OCI-LY3 (cell line): ENCODE results near the gene PARP15.
"Not testable (repeated sequence)": the region's sequence is repeated elsewhere in the genome, so short reads cannot be mapped to it uniquely, and the experiment has no call there.

Source experiments
- H2AFZ ChIP-seq: fragments of 200-600, 300-600 bp; shearing (Covaris generic); 2 replicates; pipeline ENCODE4 v1.6.0; 2014; ENCODE audit warnings: antibody characterized with exemption, low read depth, low read length
- H3K27ac ChIP-seq: fragments of 200-600, 300-600 bp; sonication (generic); 2 replicates; pipeline ENCODE4 v1.5.1; 2014; ENCODE audit warnings: mild to moderate bottlenecking, low read length, moderate library complexity, mixed read lengths
- H3K27me3 ChIP-seq: fragments of 200-600, 300-600 bp; sonication (generic); 2 replicates; pipeline ENCODE4 v1.6.1; 2014; ENCODE audit warnings: low read depth, low read length, mixed read lengths
- H3K36me3 ChIP-seq: fragments of 200-600, 300-600 bp; sonication (generic); replicated peaks from 2 replicates; pipeline ENCODE3; 2014; ENCODE audit warnings: low read depth, low read length, mixed read lengths
- H3K4me1 ChIP-seq: fragments of 300-600, 200-600 bp; sonication (generic); 2 replicates; pipeline ENCODE4 v1.6.1; 2014; ENCODE audit warnings: low read length, mixed read lengths
- H3K4me2 ChIP-seq: fragments of 200-600, 300-600 bp; sonication (generic); 2 replicates; pipeline ENCODE4 v1.6.1; 2014; ENCODE audit warnings: low read length, mixed read lengths
- H3K4me3 ChIP-seq: fragments of 300-600, 200-600 bp; sonication (generic); 2 replicates; pipeline ENCODE4 v1.5.1; 2014; ENCODE audit warnings: antibody characterized with exemption, mild to moderate bottlenecking, low read length, moderate library complexity
- H3K79me2 ChIP-seq: fragments of 300-600, 200-600 bp; shearing (Covaris generic); 2 replicates; pipeline ENCODE4 v1.6.1; 2014; ENCODE audit warnings: mild to moderate bottlenecking, low read length, mixed read lengths
- H3K9ac ChIP-seq: fragments of 300-600, 200-600 bp; shearing (Covaris generic); 2 replicates; pipeline ENCODE4 v1.6.0; 2014; ENCODE audit warnings: mild to moderate bottlenecking, low read length, moderate library complexity
- H3K9me3 ChIP-seq: fragments of 200-600, 300-600 bp; shearing (Covaris generic); 2 replicates; pipeline ENCODE4 v1.6.1; 2014; ENCODE audit warnings: low read length, mixed read lengths; ENCODE audit not compliant: insufficient read depth
- H4K20me1 ChIP-seq: fragments of 200-600, 300-600 bp; sonication (generic); 2 replicates; pipeline ENCODE4 v1.6.1; 2016; ENCODE audit warnings: low read length, mixed read lengths; ENCODE audit not compliant: insufficient read depth
- CTCF ChIP-seq: fragments of 200-600, 300-600 bp; sonication (generic); IDR thresholded peaks from 2 replicates; pipeline ENCODE4 v1.5.1; 2014; ENCODE audit warnings: antibody characterized with exemption, low read length, low read depth
- EZH2phosphoT487 ChIP-seq: fragments of 200-600 bp; shearing (Covaris generic); IDR thresholded peaks from 2 replicates; pipeline ENCODE4 v1.6.1; 2018; ENCODE audit warnings: antibody characterized with exemption, mixed run types, low read depth

The PARP15 gene

GRCh38 chr3:122681284-122681973 is 104.0 kb downstream of the PARP15 start:
- no peak for TF ChIP-seq EZH2phosphoT487
- no peak for TF ChIP-seq CTCF
- H3K36me3 ChIP-seq: peaks cover 23% of the 10 kb centered on the region
- 0 out of 2 replicates have a peak overlapping the region, but pooled peaks have one; percentile 13 for H2AFZ ChIP-seq
- peak overlapping the region; percentile 91 for H3K4me3 ChIP-seq
- H3K4me1 ChIP-seq: peaks cover 43% of the 10 kb centered on the region
- H4K20me1 ChIP-seq: peaks cover 16% of the 10 kb centered on the region
- H3K9me3 ChIP-seq: no peaks in the 10 kb centered on the region
- no peaks in the 10 kb centered on the region for H3K27me3 ChIP-seq
- H3K27ac ChIP-seq: peak overlapping the region; percentile 93
- H3K4me2 ChIP-seq: peak overlapping the region; percentile 92
- H3K9ac ChIP-seq: peak overlapping the region; percentile 94
- H3K79me2 ChIP-seq: peaks cover 56% of the 10 kb centered on the region

- H3K4me3 ChIP-seq: peak overlapping the region; percentile 91
- peaks cover 16% of the 10 kb centered on the region for H4K20me1 ChIP-seq
- peak overlapping the region; percentile 92 for H3K4me2 ChIP-seq
- H3K9me3 ChIP-seq: no peaks in the 10 kb centered on the region
- peaks cover 56% of the 10 kb centered on the region for H3K79me2 ChIP-seq
- H3K36me3 ChIP-seq: peaks cover 28% of the 10 kb centered on the region
- H3K9ac ChIP-seq: peak overlapping the region; percentile 94
- no peaks in the 10 kb centered on the region for H3K27me3 ChIP-seq
- H3K4me1 ChIP-seq: peaks cover 43% of the 10 kb centered on the region
- H2AFZ ChIP-seq: no peak overlapping the region
- no peak for TF ChIP-seq EZH2phosphoT487
- no peak for TF ChIP-seq CTCF
- H3K27ac ChIP-seq: peak overlapping the region; percentile 93; the same call in 1 of the 2 replicates
Measured at GRCh38 chr3:122681974-122682409, 104.5 kb downstream of the PARP15 start.

GRCh38 chr3:122682778-122683411 is 105.4 kb downstream of the PARP15 start:
- Histone ChIP-seq H3K9ac (peak overlapping the region; percentile 94; the same call in 1 of the 2 replicates), H3K4me2 (peak overlapping the region; percentile 92), H3K36me3 (peaks cover 37% of the 10 kb centered on the region), H3K4me1 (peaks cover 40% of the 10 kb centered on the region), H3K4me3 (peak overlapping the region; percentile 91), H3K79me2 (peaks cover 56% of the 10 kb centered on the region), H4K20me1 (peaks cover 16% of the 10 kb centered on the region)
- not testable (repeated sequence) for H2AFZ ChIP-seq, H3K27me3 ChIP-seq, H3K9me3 ChIP-seq, H3K27ac ChIP-seq

GRCh38 chr3:122687298-122687697 is 109.8 kb downstream of the PARP15 start:
- H3K9ac ChIP-seq: no peak overlapping the region
- peaks cover 21% of the 10 kb centered on the region for H3K4me1 ChIP-seq
- H3K79me2 ChIP-seq: peaks cover 28% of the 10 kb centered on the region
- H3K27me3 ChIP-seq: no peaks in the 10 kb centered on the region
- peaks cover 77% of the 10 kb centered on the region for H3K36me3 ChIP-seq
- H3K4me2 ChIP-seq: no peak overlapping the region
- H3K9me3 ChIP-seq: no peaks in the 10 kb centered on the region
- no peak overlapping the region for H3K4me3 ChIP-seq
- H4K20me1 ChIP-seq: peaks cover 16% of the 10 kb centered on the region
- TF ChIP-seq EZH2phosphoT487 (no peak), CTCF (no peak)
- no peak overlapping the region for H2AFZ ChIP-seq
- H3K27ac ChIP-seq: no peak overlapping the region
